A673 (cell line): ENCODE measurements around the gene ZFTA. TPM values are rescaled to one million over a fixed set of nuclear protein-coding genes. Genes with fewer than 3 reads are reported as not detected.

Source experiments
- BruUV-seq: library from RNA; stranded (reverse); fragments of 400-500 nt; replicated peaks from 2 replicates; lab custom pipeline; 2021; lab: Mats Ljungman, UMichigan
- CTCF ChIA-PET: fragments of 300-600 bp; sonication (Branson Sonifier 250); formaldehyde crosslinking; loops from one replicate; lab custom pipeline; 2022; ENCODE audit warnings: antibody characterized with exemption; lab: Charles Lee
- POLR2A ChIA-PET: fragments of 300-600 bp; sonication (Branson Sonifier 250); formaldehyde crosslinking; loops from one replicate; lab custom pipeline; 2022; ENCODE audit warnings: antibody characterized with exemption; ENCODE audit not compliant: low non-redundant PET; lab: Charles Lee
- DNase-seq: peaks from one replicate; pipeline ENCODE4 v3.0.0-alpha.2; 2015; ENCODE audit warnings: low spot score
- H3K27ac ChIP-seq: fragments of 200-600 bp; sonication (generic); 2 replicates; pipeline ENCODE4 v1.5.1; 2016; ENCODE audit warnings: mixed run types, low read depth, mild to moderate bottlenecking, mixed read lengths, antibody characterized with exemption, low read length; ENCODE audit not compliant: poor library complexity, severe bottlenecking
- H3K27me3 ChIP-seq: fragments of 200-600 bp; sonication (generic); replicated peaks from 2 replicates; pipeline ENCODE4 v1.6.1; 2017; ENCODE audit warnings: mixed run types, low read depth, mild to moderate bottlenecking, mixed read lengths, antibody characterized with exemption, low read length; ENCODE audit not compliant: insufficient read depth, poor library complexity
- H3K36me3 ChIP-seq: fragments of 200-600 bp; sonication (generic); 2 replicates; pipeline ENCODE4 v1.6.1; 2016; ENCODE audit warnings: mixed run types, mild to moderate bottlenecking, mixed read lengths, antibody characterized with exemption, low read length; ENCODE audit not compliant: insufficient read depth, poor library complexity, severe bottlenecking
- H3K4me1 ChIP-seq: fragments of 200-600 bp; sonication (generic); 2 replicates; pipeline ENCODE4 v1.6.1; 2017; ENCODE audit warnings: mixed run types, mild to moderate bottlenecking, mixed read lengths, antibody characterized with exemption, low read length; ENCODE audit not compliant: insufficient read depth, poor library complexity, severe bottlenecking
- H3K4me3 ChIP-seq: fragments of 200-600 bp; sonication (generic); 2 replicates; pipeline ENCODE4 v1.5.1; 2016; ENCODE audit warnings: low read depth, mixed run types, mild to moderate bottlenecking, mixed read lengths, low read length; ENCODE audit not compliant: poor library complexity, severe bottlenecking
- H3K9me3 ChIP-seq: fragments of 200-600 bp; sonication (generic); 2 replicates; pipeline ENCODE4 v1.6.1; 2016; ENCODE audit warnings: mixed run types, low read depth, mild to moderate bottlenecking, mixed read lengths, antibody characterized with exemption, low read length; ENCODE audit not compliant: poor library complexity, severe bottlenecking
- EZH2 ChIP-seq: fragments of 200-600 bp; sonication (generic); IDR thresholded peaks from 2 replicates; pipeline ENCODE4 v1.6.1; 2017; ENCODE audit warnings: borderline replicate concordance, low read depth, mild to moderate bottlenecking, mixed read lengths, antibody characterized with exemption, low read length; ENCODE audit not compliant: poor library complexity, severe bottlenecking
- intact Hi-C: fragments of 100-400 bp; cut with micrococcal nuclease; formaldehyde crosslinking; loops from one replicate; pipeline ENCODE4 v1.10.0; 2022; ENCODE audit not compliant: unreplicated experiment
- total RNA-seq: library from RNA; stranded (reverse); gene quantifications from 2 replicates; pipeline ENCODE4 v1.2.3, GENCODE V29; 2021
- TF ChIP-seq, protein P1 (sequence below): fragments of 300-800, 200-600 bp; sonication (generic); conservative IDR thresholded peaks from 2 replicates; pipeline ENCODE4 v1.5.1; 2017; ENCODE audit warnings: low read depth, mild to moderate bottlenecking, antibody characterized with exemption, low read length, moderate library complexity, mixed read lengths

Gene ZFTA
- total RNA-seq, 1 experiment from 2014 or later: 36.1 TPM

DNA sequence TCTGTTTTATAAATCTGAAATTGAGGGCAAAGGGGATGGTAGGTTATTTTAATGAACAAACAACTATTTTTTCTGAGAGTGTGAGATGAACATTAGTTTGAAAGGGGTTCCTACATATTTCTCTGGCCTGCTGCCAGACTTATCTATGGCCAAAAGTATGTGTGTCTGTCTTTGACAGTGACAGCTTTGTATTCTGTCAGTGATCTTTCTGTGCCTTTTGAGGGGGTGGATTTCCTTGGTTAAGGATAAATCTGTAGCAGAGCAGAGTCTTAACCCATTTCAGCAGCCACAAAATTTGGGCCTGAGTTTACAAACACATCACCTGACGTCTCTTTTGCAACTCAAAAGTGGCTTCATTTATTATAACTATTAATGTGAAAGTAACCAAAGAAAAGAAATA lies 30.9 kb downstream of the ZFTA start:
- CTCF ChIA-PET: interaction anchor here (1.1 to 1.5 kb wide), 2 partner anchors 99 to 258 kb away, joined by 4 to 7 read pairs; no protein-coding TSS in a partner anchor
- intact Hi-C loops: loop anchor here (2.0 to 5.0 kb wide), 3 partner anchors 55 to 259 kb away; partner anchors contain the start of gene RTN3

GRCh38 chr11:63736864-63737263 lies 31.7 kb downstream of the ZFTA start:
- Histone ChIP-seq H3K9me3 (no peaks in the 10 kb centered on the region), H3K4me1 (peaks cover 14% of the 10 kb centered on the region), H3K4me3 (no peak overlapping the region), H3K27ac (no peak overlapping the region), H3K27me3 (no peaks in the 10 kb centered on the region), H3K36me3 (no peaks in the 10 kb centered on the region)
- no peak for DNase-seq
- intact Hi-C loops: loop anchor here (5.0 kb wide), 1 partner anchor 55 kb away; the partner anchor contains the start of gene RTN3
- BruUV-seq: no TSS peak
- POLR2A ChIA-PET: no interaction called here
- TF ChIP-seq, protein P1, sequence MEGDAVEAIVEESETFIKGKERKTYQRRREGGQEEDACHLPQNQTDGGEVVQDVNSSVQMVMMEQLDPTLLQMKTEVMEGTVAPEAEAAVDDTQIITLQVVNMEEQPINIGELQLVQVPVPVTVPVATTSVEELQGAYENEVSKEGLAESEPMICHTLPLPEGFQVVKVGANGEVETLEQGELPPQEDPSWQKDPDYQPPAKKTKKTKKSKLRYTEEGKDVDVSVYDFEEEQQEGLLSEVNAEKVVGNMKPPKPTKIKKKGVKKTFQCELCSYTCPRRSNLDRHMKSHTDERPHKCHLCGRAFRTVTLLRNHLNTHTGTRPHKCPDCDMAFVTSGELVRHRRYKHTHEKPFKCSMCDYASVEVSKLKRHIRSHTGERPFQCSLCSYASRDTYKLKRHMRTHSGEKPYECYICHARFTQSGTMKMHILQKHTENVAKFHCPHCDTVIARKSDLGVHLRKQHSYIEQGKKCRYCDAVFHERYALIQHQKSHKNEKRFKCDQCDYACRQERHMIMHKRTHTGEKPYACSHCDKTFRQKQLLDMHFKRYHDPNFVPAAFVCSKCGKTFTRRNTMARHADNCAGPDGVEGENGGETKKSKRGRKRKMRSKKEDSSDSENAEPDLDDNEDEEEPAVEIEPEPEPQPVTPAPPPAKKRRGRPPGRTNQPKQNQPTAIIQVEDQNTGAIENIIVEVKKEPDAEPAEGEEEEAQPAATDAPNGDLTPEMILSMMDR: peak; percentile 26; the same call in 1 of the 2 replicates
- no peak for TF ChIP-seq EZH2
- CTCF ChIA-PET: interaction anchor here (0.5 kb wide), 1 partner anchor 98 kb away, joined by 3 read pairs; no protein-coding TSS in a partner anchor

More for the DNA sequence above, 30.9 kb downstream of the ZFTA start:
- TF ChIP-seq EZH2: no peak
- TF ChIP-seq, protein P1: no peak
- BruUV-seq: no TSS peak
- Histone ChIP-seq H3K27ac (peak overlapping the region; percentile 10), H3K4me3 (no peak overlapping the region), H3K9me3 (no peaks in the 10 kb centered on the region), H3K36me3 (no peaks in the 10 kb centered on the region), H3K27me3 (no peaks in the 10 kb centered on the region), H3K4me1 (peaks cover 14% of the 10 kb centered on the region)
- POLR2A ChIA-PET: no interaction called here
- peak; percentile 29 for DNase-seq

DNA sequence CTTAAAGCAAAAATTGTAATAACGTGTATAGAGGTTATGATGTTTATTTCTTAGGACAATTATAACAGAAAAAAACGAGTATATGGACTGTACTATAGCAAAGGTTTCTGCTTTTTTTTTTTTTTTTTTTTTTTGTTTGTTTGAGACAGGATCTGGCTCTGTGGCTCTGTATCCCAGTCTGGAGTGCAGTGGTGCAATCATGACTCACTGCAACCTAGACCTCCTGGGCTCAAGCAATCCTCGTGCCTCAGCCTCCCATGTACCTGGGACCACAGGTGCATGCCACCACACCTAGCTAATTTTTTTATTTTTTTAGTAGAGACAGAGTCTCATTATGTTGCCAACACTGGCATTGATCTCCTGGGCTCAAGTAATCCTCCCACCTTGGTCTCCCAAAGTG lies 39.2 kb downstream of the ZFTA start:
- Histone ChIP-seq H3K4me1 (peaks cover 4% of the 10 kb centered on the region), H3K4me3 (no peak overlapping the region), H3K36me3 (no peaks in the 10 kb centered on the region), H3K27me3 (no peaks in the 10 kb centered on the region), H3K27ac (no peak overlapping the region), H3K9me3 (no peaks in the 10 kb centered on the region)
- intact Hi-C loops: no loop called here
- no TSS peak for BruUV-seq
- ChIA-PET CTCF (interaction anchor here (0.7 kb wide), 1 partner anchor 38 kb away, joined by 3 read pairs; no protein-coding TSS in a partner anchor), POLR2A (interaction anchor here (0.6 kb wide), 1 partner anchor 30 kb away, joined by 4 read pairs; no protein-coding TSS in a partner anchor)
- no peak for DNase-seq
- TF ChIP-seq EZH2: no peak
- TF ChIP-seq, protein P1: no peak
